HG03095 (cell line): ENCODE data around the gene PAK6.

Experiments used
- ATAC-seq: cut with Tn5 transposase; IDR thresholded peaks from one replicate; pipeline ENCODE4 v1.9.1; 2021; ENCODE audit warnings: moderate library complexity; ENCODE audit not compliant: unreplicated experiment

Gene PAK6

DNA sequence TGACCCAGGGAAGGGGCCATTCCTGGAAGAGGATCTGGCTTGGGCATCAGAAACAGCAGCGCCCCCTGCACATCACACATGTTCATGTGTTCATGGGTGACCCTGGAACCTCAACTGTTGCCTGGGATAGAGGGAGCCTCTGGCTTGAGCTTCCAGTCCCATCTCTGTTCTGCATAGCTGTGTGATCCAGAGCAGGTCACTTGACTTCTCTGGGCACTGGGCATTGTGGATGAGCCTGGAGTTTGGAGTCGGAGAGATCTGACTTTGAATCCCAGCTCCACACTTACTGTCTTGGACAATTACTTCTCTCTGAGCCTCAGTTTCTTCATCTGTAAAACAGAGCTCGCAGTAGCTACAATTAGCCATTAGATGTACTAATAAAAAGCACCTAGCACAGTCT is 15.6 kb downstream of the PAK6 start:
- no peak for ATAC-seq

DNA sequence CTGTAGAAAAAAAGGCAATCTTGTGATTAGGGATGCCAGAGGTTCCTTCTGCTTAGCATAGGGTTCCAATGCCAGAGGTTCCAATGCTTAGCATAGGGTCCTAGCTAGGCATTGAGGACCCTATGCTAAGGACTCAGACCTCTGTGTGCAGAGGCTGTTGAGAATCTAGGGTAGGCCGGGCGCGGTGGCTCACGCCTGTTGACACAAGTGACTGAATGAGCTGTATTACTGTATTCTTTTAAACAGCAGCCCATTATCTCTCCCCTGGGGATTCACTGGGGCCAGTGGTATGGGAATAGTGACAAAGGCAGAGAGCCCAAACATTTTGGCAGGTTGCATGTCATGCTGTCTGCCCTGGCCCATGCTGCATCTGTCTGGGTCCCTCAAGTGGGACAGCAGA is 16.2 kb downstream of the PAK6 start:
- no peak for ATAC-seq

DNA sequence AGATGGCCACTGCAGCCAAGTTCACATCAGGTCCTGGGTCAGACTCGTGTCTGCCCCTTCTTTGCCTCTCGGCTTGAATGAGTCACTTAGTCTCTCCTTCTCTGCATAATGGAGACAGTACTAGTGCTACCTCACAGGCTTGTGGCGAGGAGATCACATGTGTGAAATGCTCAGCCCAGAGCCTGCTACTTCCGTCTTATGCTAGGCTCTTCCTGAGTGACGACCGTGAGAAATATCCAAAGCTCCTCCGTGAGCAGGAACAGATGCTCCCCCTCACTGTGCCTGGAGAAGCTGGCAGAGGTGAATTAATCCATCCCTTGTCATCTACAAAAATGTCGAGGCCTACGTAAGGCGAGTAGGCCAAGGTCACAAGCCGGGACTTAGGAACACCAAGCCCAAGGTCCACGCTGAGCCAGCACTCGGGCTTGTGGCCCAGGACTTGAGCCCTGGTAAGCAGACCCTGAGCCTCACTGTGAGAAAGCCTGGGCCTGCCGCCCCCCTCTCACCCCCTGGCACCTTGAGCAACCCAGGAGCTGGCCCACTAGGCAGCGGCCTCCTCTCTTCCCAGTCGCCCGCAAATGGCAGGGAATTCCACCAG is 17.9 kb downstream of the PAK6 start:
- no peak for ATAC-seq

DNA sequence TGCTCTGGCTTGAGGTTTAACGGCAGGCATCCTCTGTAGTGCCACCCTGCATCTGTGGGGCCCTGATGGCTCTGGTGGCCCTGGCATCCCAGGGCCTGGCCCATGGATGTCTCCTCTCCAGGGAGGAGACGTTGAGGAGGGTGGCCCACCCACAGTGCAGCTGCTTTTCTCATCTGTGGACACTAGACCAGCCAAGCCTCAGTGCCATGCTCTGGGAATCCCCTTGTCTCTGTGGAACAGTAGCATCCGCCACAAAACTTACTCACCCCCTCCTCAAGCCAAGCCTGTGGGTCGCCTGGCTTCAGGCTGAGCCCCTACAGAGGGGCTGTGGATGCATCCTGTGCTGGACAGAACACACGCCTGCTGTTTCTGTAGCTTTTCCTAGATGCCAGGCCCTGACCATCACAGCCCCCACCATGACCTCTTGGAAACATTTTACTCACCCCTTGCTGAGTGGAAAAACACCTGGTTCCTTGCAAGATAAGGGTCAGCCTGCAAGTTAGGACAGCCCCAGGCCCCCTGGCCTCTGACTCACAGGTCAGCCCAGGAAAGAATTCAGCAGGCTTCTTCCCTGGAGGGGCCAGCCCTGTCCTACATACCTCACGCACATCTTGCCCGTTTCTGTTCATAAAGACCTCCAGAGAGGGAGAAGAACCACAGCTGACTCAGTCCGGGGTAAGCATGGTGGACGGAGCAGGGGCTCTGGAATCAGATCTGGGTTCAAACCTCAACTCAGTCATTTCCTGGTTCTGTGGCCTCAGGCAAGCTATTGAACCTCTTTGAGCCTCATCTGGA is 19.0 kb downstream of the PAK6 start:
- ATAC-seq, result no peak

DNA sequence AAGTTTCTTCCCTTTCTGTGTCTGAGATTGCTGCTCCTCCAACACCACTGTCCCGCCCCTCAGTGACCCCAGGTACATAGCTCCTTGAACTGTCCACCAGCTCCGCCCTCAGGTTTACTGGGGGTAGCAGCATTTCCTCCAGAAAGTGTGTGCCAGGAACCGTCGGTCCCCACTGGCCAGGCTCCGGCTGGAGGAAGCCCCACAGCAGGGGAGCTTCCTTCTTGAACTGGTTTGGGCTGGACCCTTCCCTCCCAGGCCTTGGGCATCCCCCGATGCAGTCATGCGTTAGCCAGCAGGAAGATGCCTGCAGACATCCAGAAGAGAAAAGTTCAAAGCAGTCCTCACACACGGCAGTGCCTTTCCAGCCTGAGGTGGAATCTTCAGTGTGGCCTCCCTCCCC is 19.7 kb downstream of the PAK6 start:
- ATAC-seq, result no peak

DNA sequence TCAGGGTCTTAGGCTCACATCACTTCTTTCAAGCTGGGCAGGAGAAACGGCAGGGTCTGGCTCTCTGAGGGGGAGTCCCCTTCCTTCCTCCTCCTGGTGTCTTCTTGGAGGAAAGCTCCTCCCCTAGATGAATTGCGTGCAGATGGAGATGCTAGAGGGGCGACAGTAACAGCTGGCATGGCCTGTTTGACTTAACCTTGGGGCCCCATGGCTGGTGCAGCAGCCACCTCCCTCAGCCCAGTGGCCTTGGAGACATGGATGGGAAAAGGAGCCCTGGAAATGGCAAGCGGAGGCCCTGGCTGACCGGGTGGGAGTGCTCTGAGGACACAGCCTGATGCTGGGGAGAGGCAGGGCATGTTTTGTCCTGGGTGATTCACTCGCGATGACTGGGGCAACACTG is 20.2 kb downstream of the PAK6 start:
- no peak for ATAC-seq

DNA sequence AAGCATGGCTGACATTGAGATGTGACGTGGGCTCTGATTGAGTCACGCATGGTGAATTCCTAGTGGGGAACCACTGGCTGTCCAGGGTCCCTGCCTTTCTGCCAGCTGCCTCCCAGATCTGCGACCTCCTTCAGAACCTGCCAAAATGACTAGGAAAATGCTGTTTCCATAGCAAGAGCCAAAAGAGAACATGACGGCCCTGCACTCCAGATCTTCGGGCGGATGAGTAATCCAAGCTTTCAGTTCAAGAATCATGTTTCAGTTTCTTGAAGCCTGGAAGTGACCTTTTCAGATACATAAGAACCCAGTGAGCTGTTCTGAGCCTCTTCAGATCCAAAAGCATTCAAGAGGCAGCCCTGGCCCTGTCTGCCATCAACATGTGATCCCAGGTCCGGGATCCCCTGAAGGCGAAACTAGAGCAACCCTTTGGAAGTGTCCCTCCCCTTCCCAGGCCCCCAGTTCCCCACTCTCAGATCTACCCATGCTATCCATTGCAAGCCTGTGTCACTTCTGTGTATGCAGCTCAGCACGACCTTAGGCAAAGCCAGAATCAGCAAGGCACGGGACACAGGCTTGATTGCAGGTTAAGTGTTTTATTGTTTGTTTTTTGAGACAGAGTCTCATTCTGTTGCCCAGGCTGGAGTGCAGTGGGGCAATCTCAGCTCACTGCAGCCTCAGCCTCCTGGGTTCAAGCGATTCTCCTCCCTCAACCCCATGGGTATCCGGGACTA is 24.3 kb downstream of the PAK6 start:
- ATAC-seq, result no peak

DNA sequence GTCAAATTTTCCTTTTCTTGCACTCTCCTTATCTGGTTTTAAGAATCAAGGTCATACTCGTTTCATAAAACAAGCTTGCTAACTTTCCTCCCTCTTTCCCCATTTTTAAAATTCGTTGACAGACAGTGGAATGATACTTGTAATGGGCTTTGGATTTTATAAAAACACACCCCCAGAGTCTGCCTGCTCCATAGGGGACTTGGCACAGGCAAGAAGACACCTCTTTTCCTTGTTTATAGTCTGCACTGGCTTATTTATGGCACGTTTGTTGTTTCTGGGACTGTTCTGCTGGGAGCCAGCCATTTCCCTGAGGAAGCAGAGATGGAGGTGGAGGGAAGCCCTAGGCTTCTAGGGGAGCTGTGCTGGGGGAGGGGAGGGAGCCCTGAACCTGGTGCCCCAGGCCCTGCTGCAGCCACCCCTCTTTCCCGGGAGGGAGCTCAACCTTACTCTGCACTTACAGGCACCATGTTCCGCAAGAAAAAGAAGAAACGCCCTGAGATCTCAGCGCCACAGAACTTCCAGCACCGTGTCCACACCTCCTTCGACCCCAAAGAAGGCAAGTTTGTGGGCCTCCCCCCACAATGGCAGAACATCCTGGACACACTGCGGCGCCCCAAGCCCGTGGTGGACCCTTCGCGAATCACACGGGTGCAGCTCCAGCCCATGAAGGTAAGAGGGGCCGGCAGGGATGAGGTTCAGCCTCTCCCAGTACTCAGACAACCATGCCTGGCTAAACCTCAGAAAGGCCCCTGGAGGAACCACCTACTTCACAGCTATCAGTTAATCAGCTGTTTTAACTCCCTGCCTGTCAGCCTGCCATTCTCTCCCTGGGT is 25.7 kb downstream of the PAK6 start:
- ATAC-seq, result no peak

DNA sequence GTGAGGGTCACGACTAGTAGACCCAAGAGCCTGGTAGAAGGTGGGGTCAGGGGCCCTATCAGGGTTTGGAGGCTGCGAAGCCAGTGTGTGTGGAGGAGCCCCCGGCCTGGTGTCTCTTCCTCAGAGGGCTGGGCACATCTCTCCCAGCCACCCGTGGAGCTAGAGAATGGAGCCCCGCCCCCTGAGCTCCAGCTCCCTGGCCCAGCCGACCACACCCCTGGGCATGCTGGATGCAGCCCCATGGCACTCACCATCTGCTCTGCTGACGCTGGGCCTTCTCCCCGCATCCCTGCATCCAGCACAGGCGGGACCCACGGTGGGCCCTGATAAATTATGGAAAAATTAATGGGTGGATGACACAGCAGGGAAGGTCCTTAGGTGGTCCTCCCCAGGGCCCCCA is 26.5 kb downstream of the PAK6 start:
- no peak for ATAC-seq

DNA sequence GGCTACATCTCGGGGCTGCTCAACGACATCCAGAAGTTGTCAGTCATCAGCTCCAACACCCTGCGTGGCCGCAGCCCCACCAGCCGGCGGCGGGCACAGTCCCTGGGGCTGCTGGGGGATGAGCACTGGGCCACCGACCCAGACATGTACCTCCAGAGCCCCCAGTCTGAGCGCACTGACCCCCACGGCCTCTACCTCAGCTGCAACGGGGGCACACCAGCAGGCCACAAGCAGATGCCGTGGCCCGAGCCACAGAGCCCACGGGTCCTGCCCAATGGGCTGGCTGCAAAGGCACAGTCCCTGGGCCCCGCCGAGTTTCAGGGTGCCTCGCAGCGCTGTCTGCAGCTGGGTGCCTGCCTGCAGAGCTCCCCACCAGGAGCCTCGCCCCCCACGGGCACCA is 27.0 kb downstream of the PAK6 start:
- ATAC-seq, result no peak

DNA sequence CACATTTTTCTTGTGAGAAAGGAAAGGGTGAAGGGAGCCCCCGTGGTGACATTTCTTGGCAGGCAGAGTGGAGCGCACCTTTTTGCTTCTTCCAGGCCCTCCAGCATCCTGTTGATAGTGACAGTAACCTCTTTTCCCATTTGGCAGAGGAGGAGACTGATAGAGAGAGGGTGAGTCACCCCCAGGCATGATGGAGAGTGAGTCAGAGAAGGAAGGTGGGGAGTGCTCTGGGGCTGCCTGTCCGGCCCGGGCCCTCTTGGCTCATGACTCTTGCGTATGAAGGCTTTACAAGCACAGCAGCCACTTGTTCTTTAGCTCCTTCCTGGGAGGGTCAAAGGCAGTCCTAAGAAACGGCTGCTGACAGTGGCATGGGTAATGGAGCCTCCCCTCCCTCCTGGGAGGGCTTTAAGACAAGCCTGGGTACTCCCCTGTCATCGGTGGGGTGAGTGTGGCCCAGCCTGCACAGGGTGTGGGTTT is 28.0 kb downstream of the PAK6 start:
- ATAC-seq, result no peak

DNA sequence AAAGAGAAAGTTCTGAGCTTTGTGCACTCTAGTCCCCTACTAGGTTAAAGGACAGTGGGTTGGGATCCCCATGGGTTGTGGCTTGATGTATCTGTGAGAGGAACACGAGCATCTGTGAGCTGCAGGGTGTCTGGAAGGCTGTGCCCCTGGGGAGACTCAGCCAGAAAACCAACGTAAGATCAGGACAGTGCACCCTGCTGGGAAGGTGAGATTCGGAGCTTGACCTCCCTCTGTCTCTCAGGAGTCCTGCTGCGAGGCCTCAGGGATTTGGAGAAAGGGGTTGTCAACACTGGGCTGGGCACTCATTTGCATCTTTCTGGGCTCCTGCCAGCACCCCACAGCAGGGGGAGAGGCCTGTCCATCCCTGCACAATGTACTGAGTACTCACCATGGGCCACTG is 28.8 kb downstream of the PAK6 start:
- ATAC-seq, result no peak

DNA sequence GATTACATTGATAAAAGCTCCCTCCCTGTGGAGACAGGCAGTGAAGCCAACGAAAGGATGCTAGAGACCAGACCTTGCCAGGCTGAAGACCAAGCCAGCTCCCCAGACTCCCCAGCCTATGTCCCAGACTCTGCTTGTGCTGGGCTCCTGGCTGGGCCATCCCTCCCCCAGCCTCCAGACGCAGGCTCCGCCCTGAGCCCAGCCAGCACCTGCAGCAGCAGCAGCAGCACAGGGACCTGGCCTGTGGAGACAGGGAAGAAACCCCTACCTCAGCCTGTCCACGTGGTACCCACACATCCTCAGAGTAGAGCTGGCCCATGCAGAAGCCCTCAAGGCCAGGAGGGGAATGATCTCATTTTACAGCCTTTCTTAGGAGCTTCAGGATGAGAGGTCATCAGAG is 30.7 kb downstream of the PAK6 start:
- ATAC-seq, result no peak

DNA sequence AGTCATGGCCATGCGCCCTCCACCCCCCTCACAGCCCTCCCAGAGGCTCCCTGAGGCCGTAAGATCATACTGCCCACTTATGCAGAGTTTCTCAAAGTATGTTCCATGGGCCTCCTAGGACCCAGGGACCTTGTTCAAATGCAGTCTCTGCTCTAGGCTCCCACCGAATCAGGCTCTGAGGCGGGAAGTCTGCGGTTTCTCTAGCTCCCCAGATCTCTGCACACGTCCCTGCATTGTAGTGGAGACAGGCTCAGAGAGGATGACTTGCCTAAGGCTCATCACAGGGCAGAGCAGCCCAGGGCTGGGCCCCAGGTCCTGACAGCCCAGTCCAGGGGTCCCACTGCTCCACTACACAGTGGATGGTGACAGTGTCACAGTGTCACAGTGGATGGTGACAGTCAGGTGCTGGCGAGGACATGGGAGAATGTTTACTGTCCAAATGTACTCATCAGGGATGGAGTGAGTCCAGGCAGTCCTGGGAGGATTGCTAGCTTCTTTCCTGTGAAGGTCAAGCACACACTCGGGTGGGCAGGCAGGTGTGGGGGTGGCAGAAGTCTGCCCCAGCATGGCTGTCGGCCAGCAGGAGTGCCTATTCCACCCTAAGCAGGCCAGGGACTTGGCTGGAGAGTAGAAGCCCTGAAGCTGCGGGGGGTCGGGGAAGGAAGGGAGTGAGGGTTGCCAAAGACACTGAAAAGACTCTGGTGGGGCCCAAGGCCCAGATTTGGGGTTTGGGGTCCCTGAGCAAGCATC is 31.6 kb downstream of the PAK6 start:
- no peak for ATAC-seq

DNA sequence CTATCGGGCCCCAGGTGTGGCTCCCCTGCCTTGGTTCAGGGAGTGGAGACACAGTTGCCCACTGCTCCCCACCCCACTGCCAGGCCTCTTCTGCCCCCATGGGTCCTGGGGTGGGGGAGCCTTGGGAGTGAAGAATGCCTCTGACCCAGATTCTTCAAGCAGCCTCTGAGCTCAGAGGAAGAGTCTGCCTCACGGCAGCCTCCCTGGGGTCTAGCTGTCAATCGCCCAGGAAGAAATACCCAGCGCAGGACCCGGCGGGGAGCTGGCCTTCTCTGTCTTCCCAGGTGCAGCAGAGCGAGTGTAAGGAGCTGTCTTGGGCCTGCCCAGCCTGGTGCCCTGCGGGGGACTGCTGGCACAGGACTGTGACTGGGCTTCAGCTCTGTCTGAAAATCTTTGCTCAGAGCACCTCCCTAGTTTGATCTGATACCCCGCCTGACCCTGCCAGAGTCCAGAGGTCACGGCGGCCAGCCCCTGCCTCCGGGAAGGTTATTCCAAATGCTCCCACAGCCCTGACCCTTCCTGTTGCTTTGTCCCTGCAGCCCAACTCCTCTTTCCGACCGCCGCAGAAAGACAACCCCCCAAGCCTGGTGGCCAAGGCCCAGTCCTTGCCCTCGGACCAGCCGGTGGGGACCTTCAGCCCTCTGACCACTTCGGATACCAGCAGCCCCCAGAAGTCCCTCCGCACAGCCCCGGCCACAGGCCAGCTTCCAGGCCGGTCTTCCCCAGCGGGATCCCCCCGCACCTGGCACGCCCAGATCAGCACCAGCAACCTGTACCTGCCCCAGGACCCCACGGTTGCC is 33.0 kb downstream of the PAK6 start:
- ATAC-seq, result no peak

DNA sequence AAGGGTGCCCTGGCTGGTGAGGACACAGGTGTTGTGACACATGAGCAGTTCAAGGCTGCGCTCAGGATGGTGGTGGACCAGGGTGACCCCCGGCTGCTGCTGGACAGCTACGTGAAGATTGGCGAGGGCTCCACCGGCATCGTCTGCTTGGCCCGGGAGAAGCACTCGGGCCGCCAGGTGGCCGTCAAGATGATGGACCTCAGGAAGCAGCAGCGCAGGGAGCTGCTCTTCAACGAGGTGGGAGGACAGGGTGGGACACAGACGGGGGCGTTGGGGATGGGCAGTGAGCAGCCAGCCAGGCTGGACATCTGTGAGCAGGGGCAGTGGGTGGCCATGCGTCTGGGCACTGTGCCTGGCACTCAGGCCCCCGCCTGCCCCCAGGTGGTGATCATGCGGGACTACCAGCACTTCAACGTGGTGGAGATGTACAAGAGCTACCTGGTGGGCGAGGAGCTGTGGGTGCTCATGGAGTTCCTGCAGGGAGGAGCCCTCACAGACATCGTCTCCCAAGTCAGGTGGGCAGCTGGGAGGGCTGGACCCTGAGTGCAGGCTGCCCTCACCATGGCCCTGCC is 33.7 kb downstream of the PAK6 start:
- no peak for ATAC-seq

DNA sequence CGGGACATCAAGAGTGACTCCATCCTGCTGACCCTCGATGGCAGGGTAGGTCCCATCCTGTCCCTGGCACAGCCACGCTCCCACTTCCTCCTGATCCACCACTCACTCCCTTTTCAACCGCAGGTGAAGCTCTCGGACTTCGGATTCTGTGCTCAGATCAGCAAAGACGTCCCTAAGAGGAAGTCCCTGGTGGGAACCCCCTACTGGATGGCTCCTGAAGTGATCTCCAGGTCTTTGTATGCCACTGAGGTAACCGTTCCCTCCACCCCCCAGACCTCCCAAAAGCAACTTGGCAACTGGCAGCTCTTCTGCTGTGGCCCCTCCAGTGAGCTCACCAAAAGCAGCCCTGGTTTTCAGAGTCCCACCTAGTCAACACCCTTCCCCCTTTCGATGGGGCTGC is 34.6 kb downstream of the PAK6 start:
- ATAC-seq, result no peak

DNA sequence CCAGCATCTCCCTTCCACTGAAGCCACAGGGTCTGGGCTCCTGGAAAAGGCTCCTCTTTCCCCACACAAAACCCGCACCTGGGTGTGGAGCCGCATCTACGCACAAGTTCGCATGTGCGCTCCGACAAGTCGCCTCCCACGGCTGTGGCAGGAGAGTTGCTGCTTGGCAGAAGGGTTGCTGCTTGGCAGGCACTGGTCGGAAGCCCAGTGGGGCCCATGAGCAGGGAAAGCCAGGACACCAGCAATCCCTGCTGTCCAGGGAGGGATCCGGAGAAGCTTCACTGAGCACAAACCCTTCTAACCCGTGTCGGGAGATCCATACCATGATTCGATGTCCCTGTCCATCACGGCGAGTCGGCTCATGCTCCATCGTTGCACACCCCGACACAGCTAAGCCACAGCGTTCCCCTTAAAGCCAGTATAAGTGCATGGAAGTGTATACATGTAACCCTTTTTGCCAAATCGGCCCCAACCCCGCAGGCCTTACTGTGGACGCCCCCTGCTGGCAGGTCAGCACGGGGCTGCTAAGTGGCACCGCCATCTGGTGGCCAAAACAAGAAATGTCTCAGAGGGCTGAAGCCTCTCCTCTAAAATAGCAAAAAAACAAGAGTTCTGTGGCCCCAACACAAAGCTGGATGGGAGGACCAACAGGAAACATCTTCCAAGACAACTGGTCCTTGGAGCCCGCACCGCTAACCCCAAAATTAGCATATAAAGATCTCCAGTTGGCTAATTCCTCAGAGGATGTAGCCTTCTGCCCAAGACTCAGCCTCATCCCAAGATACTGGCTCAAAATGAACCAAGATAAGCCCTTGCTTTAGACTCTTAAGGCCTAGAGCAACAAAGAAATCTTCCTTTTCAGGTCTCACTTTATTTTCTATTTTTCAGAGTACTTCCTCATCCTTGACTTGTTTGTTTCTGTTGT is 35.7 kb downstream of the PAK6 start:
- no peak for ATAC-seq
